Activated T-cell treated with anti-CD3 and anti-CD28 coated beads, Interleukin-2, amount 50 U/mL, for 1 hour (primary cell): ENCODE measurements around the gene RAB6B.

Experiments used
- DNase-seq: peaks from one replicate; pipeline ENCODE4 v3.0.0-alpha.2; 2020

The RAB6B gene

DNA sequence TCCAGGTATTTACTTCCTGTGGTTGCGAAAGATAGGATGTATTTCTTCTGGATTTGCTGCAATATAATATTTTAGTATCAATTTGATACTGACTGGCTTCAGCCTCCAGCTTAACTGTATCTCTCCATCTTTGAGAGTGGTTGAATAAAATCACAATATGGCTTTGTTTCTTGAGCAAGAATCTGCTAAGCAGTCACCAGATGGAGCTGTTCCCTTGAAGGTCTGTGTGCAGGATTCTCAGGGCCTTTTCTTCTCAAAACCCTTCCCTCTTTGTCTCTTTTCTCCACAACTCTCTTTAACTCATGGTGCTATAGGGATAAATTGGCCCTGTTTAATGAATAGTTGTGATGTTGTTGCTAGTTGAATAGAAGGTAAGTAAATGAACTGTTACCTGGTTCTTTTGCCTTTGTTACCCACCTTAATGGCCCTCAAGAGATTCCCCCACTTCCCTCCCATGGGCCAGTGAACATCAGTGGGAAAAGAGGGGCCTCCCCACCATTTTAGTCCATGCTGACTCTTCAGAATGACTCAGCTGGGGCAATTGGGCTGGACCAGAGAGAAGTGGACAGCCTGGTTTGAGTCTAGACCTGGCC, 34.8 kb upstream of the RAB6B start:
- DNase-seq, result no peak

DNA sequence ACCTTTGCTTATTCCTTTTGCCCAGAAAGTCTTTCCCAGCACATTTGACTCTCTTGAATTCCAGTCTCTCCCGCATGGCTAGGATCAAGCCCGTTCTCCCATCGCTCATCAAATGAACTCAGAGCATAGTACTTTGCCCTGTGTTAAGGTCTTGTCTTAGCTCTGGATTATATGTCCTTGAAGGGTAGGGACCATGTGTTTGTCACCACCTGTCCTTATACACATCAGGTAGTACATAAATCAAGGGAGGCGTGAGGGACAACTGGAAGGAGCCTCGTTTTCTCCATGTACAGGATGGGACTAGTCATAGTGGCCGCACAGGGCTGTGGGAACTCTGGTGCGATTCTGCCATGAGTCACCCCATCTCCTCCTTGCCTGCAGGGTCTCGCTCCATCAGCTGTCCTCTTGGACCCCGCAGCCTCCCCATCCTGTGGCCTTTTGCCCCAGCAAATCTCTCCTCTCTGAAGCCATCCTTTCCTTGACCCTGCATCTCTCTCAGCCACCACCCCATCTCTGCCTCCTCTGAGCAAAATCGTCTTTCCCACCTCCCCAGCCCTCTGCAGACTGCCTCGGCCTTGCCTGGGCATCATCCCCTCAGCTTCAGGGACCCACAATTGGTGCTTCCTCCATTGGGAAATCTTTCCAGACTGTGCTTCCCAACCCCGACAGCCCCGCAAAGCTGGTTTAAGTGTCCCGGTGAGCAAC, 33.4 kb upstream of the RAB6B start:
- DNase-seq, result no peak

DNA sequence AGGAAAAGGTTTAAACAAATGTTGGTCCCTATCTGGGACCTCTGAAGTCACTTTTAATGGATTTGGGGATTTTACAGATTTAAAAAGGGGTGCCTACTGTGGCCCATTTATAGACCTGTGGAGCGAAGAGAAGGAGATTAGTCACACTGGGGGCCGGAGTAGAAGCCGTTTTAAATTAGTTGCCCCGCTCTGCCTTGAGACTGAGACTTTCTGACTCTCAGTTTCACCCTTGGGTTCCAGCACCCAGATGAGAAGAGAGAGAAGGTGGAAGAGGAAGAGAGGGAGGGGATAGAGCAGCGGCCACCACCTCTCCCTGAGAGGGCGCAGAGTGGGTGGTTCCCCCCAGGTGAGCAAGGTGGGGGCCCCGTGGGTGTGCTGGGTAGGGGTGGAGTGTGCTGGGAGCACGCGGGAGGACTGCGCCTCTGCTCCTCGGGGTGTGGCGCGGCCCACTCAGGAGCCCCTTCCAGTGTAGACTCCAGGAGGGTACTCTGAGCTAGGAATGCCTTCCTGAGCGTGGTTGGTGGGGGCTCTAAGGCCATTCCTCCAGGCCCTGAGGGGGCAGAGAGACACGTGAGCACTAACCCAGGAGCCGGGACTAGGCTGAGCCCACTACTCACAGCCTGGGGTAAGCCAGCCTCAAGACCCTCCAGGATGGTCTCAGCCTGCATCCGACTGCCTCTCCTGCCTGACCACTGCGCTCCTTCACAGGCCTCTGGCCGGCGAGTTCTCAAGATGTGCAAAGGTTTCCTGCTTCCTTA, 32.6 kb upstream of the RAB6B start:
- DNase-seq, result no peak

DNA sequence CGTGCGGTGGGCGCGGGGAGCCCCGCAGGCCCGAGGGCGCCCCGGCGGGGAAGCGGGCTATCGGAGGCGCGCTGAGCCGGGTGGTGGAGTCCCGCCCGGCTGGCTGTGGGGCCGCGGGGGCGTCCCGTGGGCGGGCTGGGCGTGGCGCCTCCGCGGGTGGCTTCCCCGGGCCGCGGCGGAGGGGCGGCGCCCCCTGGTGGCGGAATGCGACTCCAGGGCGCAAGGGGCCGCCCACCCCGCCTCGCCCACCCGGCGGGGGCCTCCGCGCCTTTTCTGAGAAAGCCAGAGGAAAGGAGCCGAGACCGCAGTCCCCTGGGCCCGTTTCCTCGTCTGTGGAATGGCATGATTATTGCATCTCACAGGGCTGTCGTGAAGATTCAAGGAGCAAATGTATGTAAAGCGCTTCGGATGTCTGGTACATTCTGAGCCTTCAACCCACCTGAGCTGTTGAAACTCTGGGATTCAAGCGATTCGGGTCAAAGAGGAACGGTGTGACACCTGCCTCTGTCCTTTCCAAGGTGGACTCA, 31.9 kb upstream of the RAB6B start:
- DNase-seq, result peak; percentile 84

DNA sequence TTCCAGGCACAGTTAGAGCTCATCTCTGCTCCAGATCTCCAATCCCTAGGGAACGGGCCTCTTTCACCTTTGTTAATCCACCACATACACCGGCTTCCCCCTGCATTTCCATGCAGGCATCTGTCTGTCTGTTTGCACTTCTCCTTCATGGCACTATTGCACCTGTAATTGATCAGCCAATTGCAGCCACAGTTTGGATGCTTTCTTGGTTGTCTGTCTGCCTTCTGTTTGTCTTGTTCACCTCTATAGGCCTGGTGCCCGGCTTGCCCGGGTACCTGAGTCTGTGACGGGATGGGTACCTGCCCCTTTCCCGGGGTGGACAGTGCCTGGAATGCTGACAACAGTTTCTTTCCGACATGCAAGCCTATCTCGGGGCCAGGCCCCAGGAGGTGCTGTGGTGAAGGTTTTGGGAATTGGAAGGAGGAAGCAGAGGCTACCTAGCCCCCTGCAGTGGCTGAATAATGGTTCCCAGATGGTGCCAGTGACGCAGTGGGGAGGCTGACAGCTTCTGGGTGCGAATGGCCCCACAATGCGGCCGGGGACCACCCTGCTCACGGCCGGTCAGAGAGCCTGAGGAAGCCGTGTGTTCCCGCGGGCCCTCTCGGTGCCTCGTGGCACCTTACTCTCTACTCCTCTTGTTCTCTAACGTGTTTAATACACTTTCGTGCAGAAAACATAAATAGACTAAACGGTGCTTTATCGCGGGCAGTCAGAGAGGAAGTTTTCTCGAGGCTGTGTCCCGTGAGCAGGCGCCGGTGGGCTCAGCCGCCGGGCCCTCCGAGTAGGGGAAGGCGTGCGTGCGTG, 31.3 kb upstream of the RAB6B start:
- no peak for DNase-seq

DNA sequence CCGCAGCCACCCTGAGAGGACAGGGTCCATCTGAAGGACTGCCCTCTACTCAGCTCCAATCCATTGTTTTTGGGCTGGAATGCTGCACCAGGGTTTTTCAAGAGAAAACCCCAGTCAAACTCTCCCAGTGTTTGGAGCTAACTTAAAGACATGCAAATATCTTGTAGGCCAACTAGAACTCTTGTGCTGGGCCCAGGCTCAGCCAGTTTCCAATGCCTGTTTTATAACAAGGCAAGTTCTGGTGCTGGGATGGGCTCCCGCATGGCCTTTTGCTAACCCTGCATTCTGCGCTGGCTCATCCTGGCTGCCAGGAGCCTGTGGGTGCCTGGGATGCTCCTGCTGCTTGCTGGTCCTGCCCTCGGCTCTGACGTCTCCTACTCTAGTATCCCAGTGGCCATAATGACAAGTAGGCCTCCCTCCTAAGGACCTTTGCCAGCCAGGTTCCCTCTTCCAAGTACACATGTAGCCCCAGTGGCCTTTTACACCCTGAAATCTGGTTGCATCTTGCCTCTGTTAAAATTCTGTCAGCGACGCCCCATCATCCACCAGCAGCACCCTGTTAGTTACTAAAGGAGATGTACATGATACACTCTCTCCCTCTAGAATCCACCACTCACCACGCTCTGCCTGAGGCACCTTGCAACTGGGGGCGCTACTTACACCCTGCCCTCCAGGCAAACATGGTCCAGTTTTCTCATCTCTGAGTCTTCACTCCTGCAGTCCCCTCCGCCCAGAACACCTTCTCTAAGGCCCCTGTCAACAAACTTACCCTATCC, 30.5 kb upstream of the RAB6B start:
- DNase-seq, result no peak

DNA sequence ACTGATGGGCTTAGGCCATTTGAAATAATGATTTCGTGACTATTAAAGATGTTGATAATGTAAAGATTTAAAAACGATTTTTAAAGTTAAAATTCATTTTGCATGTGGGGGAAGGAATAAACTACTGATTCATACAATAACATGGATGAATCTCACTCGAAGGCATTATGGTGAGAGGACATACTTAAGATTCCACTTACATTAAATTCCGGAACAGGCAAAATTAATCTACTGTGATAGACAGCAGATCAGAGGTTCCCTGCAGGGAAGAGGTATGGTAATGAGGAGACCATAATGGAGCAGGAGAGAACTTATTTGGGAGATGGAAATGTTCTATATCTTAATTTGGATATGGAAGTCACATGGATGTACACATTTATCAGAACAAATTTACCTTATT, 28.4 kb upstream of the RAB6B start:
- DNase-seq, result no peak

DNA sequence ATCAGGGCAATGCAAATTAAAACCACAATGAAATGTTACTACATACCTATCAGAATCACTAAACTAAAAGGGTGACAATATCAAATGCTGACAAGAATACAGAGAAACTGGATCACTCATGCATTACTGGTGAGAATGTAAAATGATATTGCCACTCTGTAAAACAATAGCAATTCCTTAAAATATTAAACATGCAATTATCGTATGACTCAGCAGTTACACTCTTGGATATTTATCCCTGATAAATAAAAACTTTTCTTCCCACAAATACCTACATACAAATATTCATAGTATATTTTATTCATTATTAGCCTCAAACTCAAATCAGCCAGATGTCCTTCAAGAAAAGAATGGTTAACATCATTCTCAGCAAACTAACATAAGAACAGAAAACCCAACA, 25.9 kb upstream of the RAB6B start:
- DNase-seq, result no peak

DNA sequence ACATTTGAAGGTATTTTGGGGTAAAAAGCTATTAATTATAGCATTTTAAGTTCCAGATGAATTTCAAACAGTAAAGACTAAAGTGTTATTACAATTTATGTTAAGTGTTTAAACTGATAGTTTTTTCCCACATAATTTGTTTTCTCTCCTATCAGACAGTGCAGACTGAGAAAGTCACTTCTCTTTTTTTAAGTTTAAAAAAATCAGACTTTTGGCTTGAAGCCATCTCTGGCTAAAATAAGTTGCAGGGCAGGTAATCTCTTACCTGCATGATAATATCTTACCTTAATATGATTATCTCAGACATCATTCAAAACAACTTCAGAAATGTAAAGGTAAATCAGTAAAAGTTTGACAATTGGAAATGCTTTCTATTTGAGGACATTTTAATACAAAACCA, 21.5 kb upstream of the RAB6B start:
- DNase-seq, result no peak

DNA sequence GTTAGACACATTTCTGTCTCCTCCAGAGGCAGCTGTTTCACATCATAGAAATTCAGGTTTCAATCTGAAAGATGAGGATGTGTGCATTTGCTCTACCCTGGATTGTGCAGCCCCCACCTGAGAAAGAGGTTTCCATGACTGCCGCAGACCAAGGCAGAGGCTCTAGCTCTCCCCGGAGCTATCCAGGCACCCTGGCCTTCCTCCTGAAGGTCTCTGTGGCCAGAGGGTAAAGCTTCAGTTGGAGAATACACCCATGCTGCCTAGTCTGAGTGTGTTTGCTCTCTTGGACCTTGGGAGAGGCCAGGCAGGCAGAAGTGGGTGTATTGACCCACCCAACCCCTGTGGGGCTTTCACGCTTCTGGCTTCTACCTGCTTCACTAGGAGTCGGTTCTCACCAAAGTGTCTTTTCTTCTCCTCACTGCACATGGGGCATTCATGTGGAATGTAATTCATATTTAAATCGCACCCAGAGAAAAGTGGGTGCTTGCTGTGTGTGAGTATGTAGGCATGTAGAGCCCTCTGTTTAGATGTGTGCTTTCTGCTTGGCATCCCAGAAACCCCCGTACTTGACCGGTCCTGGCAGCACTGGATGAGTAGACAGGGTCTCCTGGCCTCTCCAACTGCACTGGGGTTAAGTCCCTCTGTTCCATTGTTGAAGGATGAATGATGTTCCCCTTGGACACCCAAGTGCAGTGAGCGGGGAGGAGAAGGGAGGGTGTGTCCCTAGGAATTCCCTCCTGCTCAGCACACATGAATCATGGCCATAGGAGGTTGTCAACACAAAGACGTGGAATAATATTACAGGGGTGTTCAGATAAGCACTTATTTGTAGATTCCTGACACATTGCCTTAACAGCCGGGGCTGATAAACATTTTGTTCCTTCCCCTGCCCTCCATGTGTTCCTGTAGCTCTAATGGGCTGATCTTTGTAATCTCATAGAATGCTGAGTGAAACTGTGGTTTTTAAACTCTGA, 20.3 kb upstream of the RAB6B start:
- DNase-seq, result no peak

DNA sequence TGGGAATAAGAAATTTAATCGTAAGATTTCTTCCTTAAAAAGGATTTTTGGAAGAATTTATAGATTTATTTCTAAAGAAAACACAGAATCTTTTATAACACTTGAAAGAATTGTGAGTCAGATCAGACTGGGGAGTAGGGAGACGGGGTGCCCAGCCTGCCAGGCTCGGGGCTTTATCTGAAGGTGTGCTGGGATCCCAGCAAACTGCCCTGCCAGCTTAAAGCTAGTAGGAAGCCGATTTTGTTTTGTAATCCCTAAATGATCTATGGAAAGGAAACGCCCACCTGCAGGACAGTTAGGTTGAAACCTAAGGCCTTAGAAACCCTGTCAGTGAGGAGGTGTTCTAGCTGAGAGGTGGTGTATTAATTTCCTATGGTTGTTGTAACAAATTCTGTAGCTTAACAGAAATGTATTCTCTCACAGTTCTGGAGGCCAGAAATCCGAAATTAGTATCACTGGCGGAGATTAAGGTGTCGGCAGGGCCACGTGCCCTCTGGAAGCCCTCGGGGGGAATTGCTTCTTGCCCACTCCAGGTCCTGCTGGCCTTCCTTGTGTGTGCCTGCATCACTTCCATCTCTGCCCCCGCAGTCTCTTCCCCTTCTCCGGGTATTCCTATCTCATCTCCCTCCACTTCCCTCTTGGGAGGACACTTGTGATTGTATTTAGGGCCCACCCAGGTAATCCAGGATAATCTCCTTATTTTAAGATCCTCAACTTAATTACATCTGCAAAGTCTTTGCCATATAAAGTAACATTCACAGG, 19.3 kb upstream of the RAB6B start:
- DNase-seq, result no peak

DNA sequence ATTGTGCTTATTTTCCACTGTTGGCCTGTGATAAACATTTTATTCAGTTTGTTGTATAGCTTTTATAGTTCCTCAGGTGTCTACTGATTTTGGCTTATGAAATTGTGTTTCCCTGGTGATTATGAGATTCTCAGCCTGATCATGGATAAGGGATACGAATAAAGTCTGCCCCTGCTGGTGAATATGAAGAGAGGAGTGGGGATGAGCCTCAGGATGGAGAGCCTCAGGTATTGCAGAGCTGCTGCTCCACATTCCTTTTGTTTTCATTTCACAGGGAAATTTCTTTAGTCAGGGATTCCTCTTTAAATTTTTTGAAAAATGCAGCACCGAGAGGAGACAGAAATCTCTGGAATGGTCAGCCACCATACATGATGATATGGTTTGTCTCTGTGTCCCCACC, 14.7 kb upstream of the RAB6B start:
- DNase-seq, result no peak

DNA sequence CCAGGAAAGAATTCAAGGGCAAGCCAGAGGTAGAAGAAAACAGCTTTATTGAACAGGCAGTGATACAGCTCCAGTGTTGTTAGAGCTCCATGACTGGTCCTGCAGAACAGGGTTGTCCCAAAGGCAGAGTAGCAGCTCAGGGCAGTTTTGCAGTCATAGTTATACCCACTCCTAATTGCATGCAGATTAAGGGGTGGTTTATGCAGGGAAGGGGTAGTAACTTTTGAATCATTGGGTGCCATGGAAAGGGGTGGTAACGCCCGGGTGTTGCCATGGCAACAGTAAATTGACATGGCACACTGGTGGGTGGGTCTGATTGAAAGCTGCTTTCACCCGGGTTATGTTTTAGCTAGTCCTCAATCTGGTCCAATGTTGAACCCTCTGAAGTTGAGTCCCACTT, 9.7 kb upstream of the RAB6B start:
- DNase-seq, result no peak

DNA sequence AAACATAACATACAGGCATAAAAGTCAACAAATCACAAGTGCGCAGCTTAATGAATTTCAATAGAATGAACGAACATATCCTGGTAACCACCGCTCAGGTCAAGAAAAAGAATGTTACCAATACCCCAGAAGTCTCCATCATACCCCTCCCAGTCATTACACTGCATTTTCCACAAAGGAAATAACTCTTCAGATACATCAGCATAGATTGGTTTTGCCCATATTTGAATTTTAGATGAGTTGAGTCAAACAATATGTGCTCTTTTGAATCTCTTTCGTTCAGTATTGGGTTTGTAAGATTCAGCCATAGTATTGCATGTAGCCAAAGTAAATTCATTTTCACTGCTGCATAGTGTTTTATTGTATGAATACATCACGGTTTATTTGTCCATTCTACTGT, 6.2 kb upstream of the RAB6B start:
- no peak for DNase-seq

DNA sequence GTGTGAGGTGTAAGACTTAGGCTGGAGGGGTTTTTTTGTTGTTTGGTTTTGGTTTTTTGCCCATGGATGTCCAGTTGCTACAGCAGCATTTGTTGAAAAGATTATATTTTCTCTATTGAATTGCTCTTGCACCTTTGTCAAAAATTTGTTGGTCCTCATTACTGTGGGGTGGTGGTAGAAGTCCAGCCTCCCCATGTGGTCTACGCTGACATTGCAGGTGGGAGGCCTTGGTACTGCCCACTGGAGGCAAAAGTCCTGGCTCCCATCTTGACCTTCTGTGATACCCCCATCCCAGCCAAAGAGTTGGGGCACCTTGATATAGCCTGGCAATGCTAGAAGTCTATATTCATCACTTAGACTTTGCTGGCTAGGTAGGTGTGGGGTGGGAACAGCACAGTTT, 5.4 kb upstream of the RAB6B start:
- no peak for DNase-seq

DNA sequence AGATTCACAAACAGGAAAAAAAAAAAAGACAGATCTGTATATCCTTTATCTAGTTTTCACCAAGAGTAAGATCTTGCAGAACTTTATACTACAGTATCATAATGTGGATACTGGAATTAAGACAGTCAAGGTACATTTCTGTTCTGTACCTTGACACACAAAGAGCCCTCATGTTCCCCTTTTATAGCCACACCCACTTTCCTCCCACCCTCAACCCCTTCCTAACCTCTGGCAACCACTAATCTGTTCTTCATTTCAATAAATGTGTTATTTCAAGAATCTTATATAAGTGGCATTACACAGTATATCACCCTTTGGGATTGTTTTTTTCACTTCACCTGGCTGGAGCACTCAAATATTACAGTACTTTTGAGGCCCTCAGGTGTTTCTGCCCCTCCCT, 3.6 kb upstream of the RAB6B start:
- DNase-seq, result no peak

DNA sequence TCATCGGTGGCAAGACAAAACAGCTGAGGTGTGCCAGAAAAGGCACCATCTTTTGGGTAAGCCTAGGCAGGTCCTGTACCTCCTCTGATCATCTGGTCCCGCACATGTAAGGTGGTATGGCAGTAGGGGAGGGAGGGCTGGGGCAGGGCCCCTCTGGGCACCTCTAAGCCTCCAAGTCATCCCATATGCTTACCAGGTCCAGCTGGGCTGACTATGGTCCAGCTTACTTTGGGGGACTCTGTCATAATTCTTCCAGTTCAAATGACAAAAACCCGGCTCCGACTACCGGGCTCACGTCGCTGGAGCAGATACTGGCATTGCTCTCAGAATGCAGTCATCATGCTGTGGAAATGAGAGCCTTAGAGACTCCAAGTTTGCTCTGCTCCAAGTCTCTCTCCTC, 1.9 kb upstream of the RAB6B start:
- DNase-seq, result no peak

DNA sequence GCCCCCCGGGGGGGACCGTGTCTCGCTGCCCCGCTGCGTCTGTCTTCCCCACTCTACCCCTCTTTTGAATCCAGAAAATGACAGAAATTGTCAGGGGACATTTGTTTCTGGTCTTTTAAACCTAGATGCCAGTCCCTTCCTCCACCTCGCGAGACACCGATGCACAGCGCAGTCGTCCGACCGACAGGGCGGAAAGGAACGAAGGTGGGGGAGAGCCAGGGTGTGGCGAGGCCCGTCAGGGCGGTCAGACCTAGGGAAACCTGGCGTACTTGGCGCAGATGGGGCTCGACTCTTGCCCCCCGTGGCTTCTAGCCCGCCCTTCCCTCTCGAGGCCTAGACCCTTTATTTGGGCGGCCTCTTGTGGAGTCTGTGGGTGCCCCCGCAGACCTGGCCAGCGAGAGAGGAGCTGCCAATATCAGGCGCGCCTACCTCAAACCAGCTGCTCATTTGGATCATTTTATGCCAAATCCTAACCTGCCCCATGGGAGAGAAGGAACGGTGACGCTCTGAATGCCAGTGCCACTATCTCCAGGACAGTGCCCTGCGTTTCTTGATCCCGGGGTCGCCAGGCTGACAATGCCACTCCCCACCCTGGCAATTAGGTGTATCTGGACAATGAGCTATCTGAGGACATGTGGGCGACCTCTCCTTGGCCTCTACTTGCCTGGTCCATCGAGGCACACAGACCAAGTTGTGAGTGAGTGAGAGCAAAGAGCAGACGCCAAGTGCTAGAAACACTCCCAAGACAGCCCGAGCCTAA, 500 bp upstream of the RAB6B start:
- DNase-seq, result no peak

DNA sequence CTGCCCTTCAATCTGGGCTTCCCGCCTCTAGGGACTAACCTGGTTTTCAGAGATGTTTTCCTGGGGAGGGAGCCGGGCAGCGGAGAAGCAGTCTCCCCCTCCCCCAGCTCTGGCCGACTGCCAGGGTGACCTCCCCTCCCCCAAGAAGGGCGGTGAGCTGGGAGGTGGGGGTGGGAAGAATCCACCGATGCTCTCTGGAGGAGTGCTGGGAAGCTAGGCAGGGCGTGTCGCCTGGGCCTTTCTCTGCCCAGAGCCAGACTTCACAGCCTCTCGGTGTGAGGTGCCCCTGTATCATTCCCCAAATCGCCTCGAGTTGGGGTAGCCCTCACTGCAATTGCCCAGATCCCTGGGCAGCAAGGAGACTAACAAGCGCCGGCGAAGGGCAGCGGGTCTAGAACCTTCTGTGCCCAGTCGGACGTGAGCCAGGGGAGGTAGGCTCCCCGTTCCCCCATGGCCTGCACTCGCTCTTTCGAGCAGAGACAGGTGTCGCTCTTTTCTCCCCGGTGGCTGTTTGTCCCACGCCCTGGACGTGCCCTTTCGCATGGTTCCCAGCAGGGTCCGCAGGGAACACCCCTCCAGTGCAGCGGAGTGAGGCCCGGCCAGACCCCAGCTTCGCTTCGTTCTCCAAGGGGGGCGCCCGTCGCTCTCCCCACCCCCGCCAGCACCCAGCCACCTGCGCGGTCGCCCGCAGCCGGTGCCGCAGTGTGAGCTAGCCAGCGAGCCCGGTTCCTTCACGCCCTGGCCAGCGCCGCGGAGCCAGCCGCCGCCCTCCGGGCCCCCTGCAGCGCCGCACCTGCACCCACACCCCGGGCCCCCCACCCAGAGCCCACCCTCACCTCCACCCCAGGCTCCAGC, 1.1 kb downstream of the RAB6B start:
- DNase-seq, result no peak
